ENCODE data around the gene ENO3.

The ENO3 gene

GRCh38 chr17:4998027-4998731 lies 47.3 kb downstream of the ENO3 start:
- Histone ChIP-seq H3K27ac (peak overlapping the region; percentile 83), H3K9me3 (no peaks in the 10 kb centered on the region), H3K4me3 (ENCODE audit: low read depth in 1 of 2, low read length in 1 of 2) (peak overlapping the region; percentile 69 to 87), H3K36me3 (peaks cover 30% of the 10 kb centered on the region), H3K4me1 (ENCODE audit: control insufficient read depth in 1 of 2, insufficient read depth in 1 of 2, low read depth in 1 of 2, low read length in 1 of 2) (peaks cover 30 to 36% of the 10 kb centered on the region in 2 experiments), H3K27me3 (no peaks in the 10 kb centered on the region)
- no peak for TF ChIP-seq CTCF (IDR thresholded peaks at IDR 0.05)

DNA sequence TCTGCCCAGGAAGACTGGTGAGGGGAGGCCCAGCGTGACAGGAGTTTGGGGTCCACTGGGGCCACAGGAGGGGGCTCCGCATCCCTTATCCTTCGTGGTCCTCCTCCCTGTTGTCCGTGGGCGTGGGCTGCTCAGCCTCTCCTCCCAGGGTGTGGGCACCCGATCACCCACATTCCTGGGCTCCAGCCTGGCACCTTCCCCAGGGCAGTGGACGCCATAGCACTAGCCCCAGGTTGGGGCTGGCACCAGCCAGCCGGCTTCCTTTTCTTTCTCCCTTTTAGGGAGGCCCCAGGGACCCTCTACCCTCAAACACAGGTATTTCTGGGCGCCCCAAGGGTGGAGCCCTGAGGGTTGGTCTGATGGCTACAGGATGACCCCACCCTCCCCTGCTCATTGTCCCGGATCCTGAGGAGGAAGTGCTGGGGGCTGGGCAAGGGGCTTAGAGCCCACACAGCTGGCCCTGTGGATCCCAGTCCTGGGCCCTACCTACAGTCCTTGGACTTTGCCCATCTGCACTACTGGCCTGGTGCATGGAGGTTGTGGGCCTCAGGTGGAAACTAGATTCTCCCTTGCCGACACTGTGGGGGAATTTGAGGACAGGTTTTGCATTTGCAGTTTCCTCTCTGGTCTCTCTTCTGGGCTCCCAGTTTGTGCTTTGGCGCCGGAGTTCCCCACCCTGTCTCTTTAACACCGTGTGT lies 48.0 kb downstream of the ENO3 start:
- Histone ChIP-seq H3K27ac (peak overlapping the region; percentile 83), H3K4me3 (ENCODE audit: low read depth in 1 of 2, low read length in 1 of 2) (peak overlapping the region; percentile 69 to 87)

GRCh38 chr17:4999430-5000093 lies 48.6 kb downstream of the ENO3 start:
- H3K27me3 ChIP-seq: no peaks in the 10 kb centered on the region
- peak overlapping the region; percentile 83 for H3K27ac ChIP-seq
- H3K36me3 ChIP-seq: peaks cover 43% of the 10 kb centered on the region
- H3K4me1 ChIP-seq (ENCODE audit: control insufficient read depth in 1 of 2, insufficient read depth in 1 of 2, low read depth in 1 of 2, low read length in 1 of 2): peaks cover 30 to 35% of the 10 kb centered on the region in 2 experiments
- no peak overlapping the region for H3K4me3 ChIP-seq (ENCODE audit: low read depth in 1 of 2, low read length in 1 of 2)
- no peak for TF ChIP-seq CTCF (IDR thresholded peaks at IDR 0.05)
- no peaks in the 10 kb centered on the region for H3K9me3 ChIP-seq

More for the DNA sequence above, 48.0 kb downstream of the ENO3 start:
- peaks cover 30 to 36% of the 10 kb centered on the region in 2 experiments for H3K4me1 ChIP-seq (ENCODE audit: control insufficient read depth in 1 of 2, insufficient read depth in 1 of 2, low read depth in 1 of 2, low read length in 1 of 2)
- peaks cover 37% of the 10 kb centered on the region for H3K36me3 ChIP-seq
- no peak for TF ChIP-seq CTCF (IDR thresholded peaks at IDR 0.05)
- no peaks in the 10 kb centered on the region for H3K9me3 ChIP-seq
- no peaks in the 10 kb centered on the region for H3K27me3 ChIP-seq

DNA sequence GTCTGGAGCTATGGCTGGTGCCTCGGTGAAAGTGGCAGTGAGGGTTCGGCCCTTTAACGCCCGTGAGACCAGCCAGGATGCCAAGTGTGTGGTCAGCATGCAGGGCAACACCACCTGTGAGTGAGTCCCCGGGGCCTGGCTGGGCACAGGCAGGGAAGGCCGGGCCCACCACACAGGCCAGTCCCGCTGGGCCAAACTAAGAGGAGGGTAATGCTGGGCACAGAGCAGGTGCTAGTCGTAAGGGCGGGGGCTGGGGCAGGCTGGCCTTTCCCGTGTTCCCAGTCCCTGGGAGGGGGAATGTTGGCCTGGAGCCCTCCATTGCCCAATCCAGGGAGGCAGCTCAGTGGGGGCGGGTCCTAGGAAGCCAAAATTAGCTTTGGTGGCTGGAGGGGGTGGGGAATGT lies 49.3 kb downstream of the ENO3 start:
- TF ChIP-seq CTCF (IDR thresholded peaks at IDR 0.05): no peak
- Histone ChIP-seq H3K36me3 (peaks cover 50% of the 10 kb centered on the region), H3K4me1 (ENCODE audit: control insufficient read depth in 1 of 2, insufficient read depth in 1 of 2, low read depth in 1 of 2, low read length in 1 of 2) (peaks cover 25 to 28% of the 10 kb centered on the region in 2 experiments), H3K27ac (no peak overlapping the region), H3K4me3 (ENCODE audit: low read depth in 1 of 2, low read length in 1 of 2) (no peak overlapping the region), H3K27me3 (no peaks in the 10 kb centered on the region), H3K9me3 (no peaks in the 10 kb centered on the region)

GRCh38 chr17:5002121-5002788 lies 51.3 kb downstream of the ENO3 start:
- Histone ChIP-seq H3K4me1 (ENCODE audit: control insufficient read depth in 1 of 2, insufficient read depth in 1 of 2, low read depth in 1 of 2, low read length in 1 of 2) (peaks cover 14 to 15% of the 10 kb centered on the region in 2 experiments), H3K27me3 (no peaks in the 10 kb centered on the region), H3K27ac (no peak overlapping the region), H3K4me3 (ENCODE audit: low read depth in 1 of 2, low read length in 1 of 2) (no peak overlapping the region), H3K36me3 (peaks cover 70% of the 10 kb centered on the region), H3K9me3 (no peaks in the 10 kb centered on the region)
- no peak for TF ChIP-seq CTCF (IDR thresholded peaks at IDR 0.05)

All from neutrophil (primary cell).